ENCODE measurements around the gene ACBD3.
A peak's percentile ranks its signal among the peaks of the same experiment; 100 is the strongest.

Gene ACBD3

GRCh38 chr1:226109829-226110248 lies 76.7 kb downstream of the ACBD3 start:
- DNase-seq: peak; percentile 78 to 81

GRCh38 chr1:226108935-226109828 lies 77.4 kb downstream of the ACBD3 start:
- no peak for DNase-seq

GRCh38 chr1:226107471-226108460 lies 78.8 kb downstream of the ACBD3 start:
- no peak for DNase-seq

GRCh38 chr1:226104671-226105121 lies 81.8 kb downstream of the ACBD3 start:
- DNase-seq: no peak

GRCh38 chr1:226100436-226101391 lies 85.8 kb downstream of the ACBD3 start:
- no peak for DNase-seq

GRCh38 chr1:226098870-226099835 lies 87.4 kb downstream of the ACBD3 start:
- DNase-seq: no peak

- DNase-seq: no peak
These were observed 88.5 kb downstream of the ACBD3 start for GRCh38 chr1:226097866-226098625.

GRCh38 chr1:226095286-226095685 lies 91.3 kb downstream of the ACBD3 start:
- no peak for DNase-seq

Data from NCI-H1930 (cell line).